GM12874 (cell line): Measurements from ENCODE around the gene AXL.

Experiments used
- CTCF ChIP-seq: IDR thresholded peaks from 2 replicates; pipeline ENCODE4 v1.5.1; 2011; ENCODE audit warnings: low read depth, mild to moderate bottlenecking, control low read depth, low read length, moderate library complexity; ENCODE audit not compliant: insufficient read depth

Gene AXL

GRCh38 chr19:41296433-41296871 is 77.4 kb downstream of the AXL start:
- TF ChIP-seq CTCF: no peak

- peak; percentile 9; the same call in 1 of the 2 replicates for TF ChIP-seq CTCF
These were observed 78.8 kb downstream of the AXL start for GRCh38 chr19:41297628-41298347.

- TF ChIP-seq CTCF: no peak
These were observed 79.4 kb downstream of the AXL start for GRCh38 chr19:41298348-41298964.

- TF ChIP-seq CTCF: no peak
These were observed 80.2 kb downstream of the AXL start for GRCh38 chr19:41299046-41299754.

- TF ChIP-seq CTCF: no peak
These were observed 80.7 kb downstream of the AXL start for GRCh38 chr19:41299755-41300089.

GRCh38 chr19:41300555-41300954 is 81.5 kb downstream of the AXL start:
- TF ChIP-seq CTCF: no peak

GRCh38 chr19:41302624-41303351 is 83.8 kb downstream of the AXL start:
- no peak for TF ChIP-seq CTCF
